SJSA1 (cell line): ENCODE data around the gene BTG4. TPM values are rescaled to one million over a fixed set of nuclear protein-coding genes. Genes with fewer than 3 reads are reported as not detected.

Source experiments
- DNase-seq, 2 experiments: peaks; one replicate each; pipeline ENCODE4 v3.0.0-alpha.2; 2015 to 2020; ENCODE audit warnings: low spot score in 2 of 2, low read depth in 1 of 2
- H3K27ac ChIP-seq: fragments of 250-450 bp; sonication (Bioruptor Pico); 2 replicates; pipeline ENCODE4 v1.5.1; 2020; ENCODE audit warnings: mild to moderate bottlenecking, moderate library complexity
- H3K27me3 ChIP-seq: fragments of 250-450 bp; sonication (Bioruptor Pico); replicated peaks from 2 replicates; pipeline ENCODE4 v1.5.1; 2020; ENCODE audit warnings: mild to moderate bottlenecking, moderate library complexity
- H3K36me3 ChIP-seq: fragments of 250-450 bp; sonication (Bioruptor Pico); 2 replicates; pipeline ENCODE4 v1.5.1; 2020; ENCODE audit warnings: mild to moderate bottlenecking
- H3K4me1 ChIP-seq: fragments of 250-450 bp; sonication (Bioruptor Pico); replicated peaks from 2 replicates; pipeline ENCODE4 v1.6.1; 2021; ENCODE audit warnings: mild to moderate bottlenecking
- H3K4me3 ChIP-seq: fragments of 250-450 bp; sonication (Bioruptor Pico); 2 replicates; pipeline ENCODE4 v1.5.1; 2020; ENCODE audit warnings: mild to moderate bottlenecking
- H3K9me3 ChIP-seq: fragments of 250-450 bp; sonication (Bioruptor Pico); replicated peaks from 2 replicates; pipeline ENCODE4 v1.5.1; 2020; ENCODE audit warnings: mild to moderate bottlenecking
- total RNA-seq: library from RNA; depleted of rRNA; stranded (reverse); fragments of >200 nt; shearing (Covaris generic); gene quantifications from 2 replicates; pipeline ENCODE4 v1.2.3, GENCODE V29; 2014; rRNA removed

BTG4 gene
- total RNA-seq = 2.4 TPM in 1 of 2 replicates, not detected in the other

DNA sequence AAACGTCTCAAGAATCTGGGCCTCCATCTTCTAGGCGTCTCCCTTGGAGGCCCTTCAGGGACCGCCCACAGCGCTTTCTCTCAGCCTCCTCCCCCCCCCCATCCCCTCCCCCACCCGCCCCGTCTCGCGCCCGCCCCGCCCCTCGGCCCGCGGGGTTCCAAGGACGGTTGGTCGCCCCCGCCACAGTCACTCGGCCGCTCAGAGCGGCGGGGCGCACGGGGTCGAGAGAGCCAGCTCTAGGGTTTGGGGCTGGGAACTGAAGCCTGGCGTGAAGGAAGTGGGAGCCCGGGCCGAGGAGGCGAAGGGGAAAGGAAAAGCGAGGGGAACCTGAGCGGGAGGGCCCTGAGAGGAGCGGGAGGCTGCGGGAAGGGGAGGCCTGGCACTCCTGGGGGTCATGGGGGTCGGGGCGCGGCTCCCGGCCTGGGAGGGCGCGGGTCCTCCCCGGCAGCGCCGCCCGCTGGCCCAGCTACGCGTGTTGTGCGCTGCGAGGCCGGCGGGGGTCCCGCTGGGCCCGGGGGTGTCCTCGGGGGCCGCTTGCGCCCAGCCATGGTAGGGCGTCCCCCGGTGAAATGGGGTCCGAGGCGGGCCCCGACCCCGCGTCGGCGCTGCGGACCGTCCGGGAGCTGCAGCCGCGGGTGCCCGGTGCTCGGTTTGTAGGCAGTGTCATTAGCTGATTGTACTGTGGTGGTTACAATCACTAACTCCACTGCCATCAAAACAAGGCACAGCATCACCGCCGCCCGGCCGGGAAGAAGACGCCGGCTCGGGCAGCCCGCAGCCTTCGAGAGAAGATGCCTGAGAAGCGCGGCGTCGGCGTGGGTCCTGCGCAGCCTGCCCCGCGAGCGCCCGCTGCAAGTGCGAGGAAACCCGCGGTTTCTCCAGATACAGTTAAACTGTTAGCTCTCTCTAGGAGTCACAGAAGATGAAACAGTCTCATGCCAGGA lies at the start of gene BTG4:
TSS of gene BTG4 (minus strand) at position 91 of the 944 bp plus-strand sequence. CDS start 13,610 bp downstream, outside the sequence.
- Histone ChIP-seq H3K4me3 (no peak within 1 kb of the TSS), H3K36me3 (no peaks in the 10 kb centered on the region), H3K27ac (no peak within 1 kb of the TSS), H3K27me3 (no peaks in the 10 kb centered on the region), H3K4me1 (peaks cover 4% of the 10 kb centered on the region; the same call in 1 of the 2 replicates), H3K9me3 (no peaks in the 10 kb centered on the region)
- no peak for DNase-seq

DNA sequence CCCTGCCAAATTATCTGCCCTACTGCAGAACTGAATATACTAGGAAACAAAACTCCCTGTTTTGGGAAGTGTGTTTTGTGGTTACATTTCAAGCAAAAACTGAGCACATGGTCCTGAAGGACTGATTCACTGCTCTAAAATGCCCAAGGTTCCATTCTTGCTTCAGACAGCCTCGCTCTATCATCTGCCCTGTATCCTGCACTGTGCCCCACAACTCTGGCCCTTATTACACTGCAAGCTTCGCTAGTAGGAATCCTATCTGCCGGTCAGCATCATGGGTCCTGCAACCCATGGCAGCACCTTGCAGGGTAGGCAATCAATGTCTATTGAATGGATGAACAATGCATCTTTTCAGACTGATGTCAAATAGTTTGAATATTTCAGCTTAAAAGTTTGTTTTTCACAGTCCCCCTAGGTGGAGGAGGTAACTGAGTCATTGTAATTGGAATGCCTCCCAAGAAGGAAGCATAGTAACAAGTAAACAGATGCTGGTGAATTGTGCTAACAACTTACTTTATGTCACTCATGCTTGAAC lies 49.7 kb upstream of the BTG4 start:
- Histone ChIP-seq H3K27ac (peak overlapping the region; percentile 97), H3K9me3 (no peaks in the 10 kb centered on the region), H3K4me3 (no peak overlapping the region), H3K4me1 (peaks cover 76% of the 10 kb centered on the region), H3K36me3 (peaks cover 47% of the 10 kb centered on the region), H3K27me3 (no peaks in the 10 kb centered on the region)
- DNase-seq = peak; percentile 73 to 78

DNA sequence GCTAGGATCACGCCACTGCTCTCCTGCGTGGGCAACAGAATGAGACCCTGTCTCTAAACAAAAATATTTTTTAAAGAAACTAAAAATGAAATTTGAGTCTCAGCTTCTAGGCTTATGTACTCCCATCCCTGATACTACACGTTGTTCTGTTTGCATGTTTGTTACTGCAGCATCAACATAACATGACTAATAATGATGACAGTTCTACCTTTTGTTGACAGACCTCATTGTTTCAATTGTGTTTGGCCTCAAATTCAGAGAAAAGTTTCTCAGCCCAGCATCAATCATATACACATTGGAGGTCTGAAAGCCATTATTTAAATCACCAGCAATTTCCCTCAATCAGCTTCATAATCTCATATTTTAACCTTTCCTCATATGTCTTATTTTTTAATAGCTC lies 49.1 kb upstream of the BTG4 start:
- Histone ChIP-seq H3K27ac (peak overlapping the region; percentile 97), H3K4me3 (no peak overlapping the region), H3K27me3 (no peaks in the 10 kb centered on the region), H3K4me1 (peaks cover 82% of the 10 kb centered on the region), H3K9me3 (no peaks in the 10 kb centered on the region), H3K36me3 (peaks cover 52% of the 10 kb centered on the region)
- DNase-seq = no peak

DNA sequence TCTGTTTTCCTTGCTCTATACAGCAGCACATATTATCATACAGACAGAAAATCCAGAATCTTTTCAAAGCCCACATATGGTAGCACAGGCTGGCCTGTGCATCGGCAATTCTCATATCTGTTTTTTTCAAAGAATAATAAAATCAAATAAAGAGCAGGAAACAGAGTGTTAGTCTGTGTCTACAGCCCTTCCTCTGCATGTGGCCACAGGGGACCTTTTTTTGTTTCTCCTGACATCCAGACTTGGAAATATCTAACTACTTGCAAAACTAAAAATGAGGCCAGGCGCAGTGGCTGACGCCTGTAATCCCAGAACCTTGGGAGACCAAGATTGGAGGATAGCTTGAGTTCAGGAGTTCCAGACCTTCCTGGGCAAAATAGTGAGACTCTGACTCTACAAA lies 48.6 kb upstream of the BTG4 start:
- Histone ChIP-seq H3K9me3 (no peaks in the 10 kb centered on the region), H3K27ac (peak overlapping the region; percentile 97), H3K4me1 (peaks cover 82% of the 10 kb centered on the region), H3K36me3 (peaks cover 57% of the 10 kb centered on the region), H3K4me3 (no peak overlapping the region), H3K27me3 (no peaks in the 10 kb centered on the region)
- DNase-seq = no peak

DNA sequence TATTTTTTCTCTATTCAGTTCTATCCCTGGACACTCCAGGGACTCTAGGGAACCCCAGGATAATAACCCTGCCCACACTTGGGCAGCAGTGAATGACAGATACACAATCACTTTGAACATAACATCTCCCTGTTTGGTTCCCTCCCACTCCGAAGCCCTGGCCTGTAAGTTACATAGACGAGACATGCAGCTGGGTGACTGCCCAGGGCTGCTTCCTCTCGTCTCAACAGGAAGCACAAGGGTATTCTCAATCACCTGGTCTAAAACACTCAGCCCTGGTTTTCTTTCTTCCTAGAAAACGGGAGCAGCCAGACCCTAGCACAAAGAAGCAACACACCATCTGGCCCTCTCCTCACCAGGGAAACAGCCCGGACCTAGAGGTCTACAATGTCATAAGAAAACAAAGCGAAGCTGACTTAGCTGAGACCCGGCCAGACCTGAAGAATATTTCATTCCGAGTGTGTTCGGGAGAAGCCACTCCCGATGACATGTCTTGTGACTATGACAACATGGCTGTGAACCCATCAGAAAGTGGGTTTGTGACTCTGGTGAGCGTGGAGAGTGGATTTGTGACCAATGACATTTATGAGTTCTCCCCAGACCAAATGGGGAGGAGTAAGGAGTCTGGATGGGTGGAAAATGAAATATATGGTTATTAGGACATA lies 47.7 kb upstream of the BTG4 start:
- no peak for DNase-seq
- no peak overlapping the region for H3K4me3 ChIP-seq
- H3K36me3 ChIP-seq = peaks cover 66% of the 10 kb centered on the region
- H3K27ac ChIP-seq = peak overlapping the region; percentile 97
- H3K4me1 ChIP-seq = peaks cover 81% of the 10 kb centered on the region
- H3K27me3 ChIP-seq = no peaks in the 10 kb centered on the region
- H3K9me3 ChIP-seq = no peaks in the 10 kb centered on the region

DNA sequence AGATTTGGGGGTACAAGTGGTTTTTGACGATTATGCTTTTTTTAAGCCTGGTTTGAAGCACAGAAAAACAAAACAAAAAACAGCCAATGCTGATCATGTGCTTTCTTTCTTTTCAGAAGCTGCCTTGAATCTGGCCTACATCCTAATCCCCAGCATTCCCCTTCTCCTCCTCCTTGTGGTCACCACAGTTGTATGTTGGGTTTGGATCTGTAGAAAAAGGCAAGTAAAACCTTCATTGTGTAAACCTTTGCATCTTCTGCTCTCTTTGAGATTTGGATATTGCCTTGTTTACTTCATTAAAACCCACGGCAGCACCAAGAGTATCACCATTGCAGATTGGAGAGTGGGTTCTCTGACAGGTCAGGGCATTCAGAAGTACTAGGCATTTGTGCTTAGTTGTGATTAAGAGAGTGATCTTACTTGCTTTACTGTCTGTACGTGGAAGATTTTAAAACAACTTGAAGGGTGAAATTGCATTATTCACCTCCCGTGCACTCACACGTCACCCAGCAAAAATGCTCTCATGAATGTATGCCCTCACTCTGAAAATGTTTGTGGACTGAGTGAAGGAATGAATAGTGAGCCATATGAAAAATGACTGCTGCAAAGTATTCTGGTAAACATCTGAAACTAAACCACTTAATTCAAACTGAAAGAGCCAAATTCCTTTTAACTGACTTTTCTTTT lies 45.4 kb upstream of the BTG4 start:
- Histone ChIP-seq H3K4me1 (peaks cover 76% of the 10 kb centered on the region), H3K36me3 (peaks cover 68% of the 10 kb centered on the region), H3K27me3 (no peaks in the 10 kb centered on the region), H3K4me3 (no peak overlapping the region), H3K27ac (peak overlapping the region; percentile 96), H3K9me3 (no peaks in the 10 kb centered on the region)
- DNase-seq = peak; percentile 75 to 93

DNA sequence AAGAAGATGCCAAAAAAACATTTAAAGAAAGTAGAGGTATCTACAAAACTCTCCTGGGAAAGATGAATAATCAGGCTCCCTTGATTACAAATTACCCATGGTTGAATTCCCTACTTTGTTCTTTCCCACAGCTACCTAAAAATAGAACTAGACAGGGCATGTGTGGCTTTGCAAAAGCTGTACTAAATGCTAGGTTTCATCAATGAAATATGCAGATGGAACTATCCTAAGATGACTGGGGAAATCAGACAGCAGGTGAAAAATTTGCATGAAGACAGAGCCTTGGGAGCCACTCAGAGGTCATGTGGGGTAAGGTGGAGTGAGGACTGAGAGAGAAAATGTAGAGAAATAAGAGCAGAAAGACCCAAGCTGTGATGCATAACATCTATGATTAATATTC lies 43.1 kb upstream of the BTG4 start:
- Histone ChIP-seq H3K4me3 (no peak overlapping the region), H3K27me3 (no peaks in the 10 kb centered on the region), H3K4me1 (peaks cover 53% of the 10 kb centered on the region), H3K27ac (no peak overlapping the region), H3K36me3 (peaks cover 58% of the 10 kb centered on the region), H3K9me3 (no peaks in the 10 kb centered on the region)
- DNase-seq = no peak

DNA sequence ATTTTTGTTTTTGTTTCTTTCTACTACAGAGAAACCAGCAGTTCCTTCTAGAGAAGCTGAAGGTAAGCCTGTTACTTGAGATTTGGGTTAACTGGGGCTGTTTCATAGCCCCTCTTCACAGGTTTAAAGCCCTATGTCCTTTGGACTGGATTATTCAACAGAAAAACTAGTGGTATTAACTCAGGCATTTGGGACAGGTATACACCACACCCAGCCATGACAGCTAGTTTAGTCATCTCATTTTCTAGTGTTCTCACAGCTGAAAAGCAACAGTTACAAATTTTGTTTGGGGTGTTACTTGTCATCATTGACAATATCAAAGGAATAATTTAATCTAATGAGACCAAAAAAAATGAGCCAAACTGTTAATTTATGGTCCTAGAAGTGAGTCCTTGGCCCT lies 42.3 kb upstream of the BTG4 start:
- peak overlapping the region; percentile 40 for H3K27ac ChIP-seq
- H3K4me1 ChIP-seq = peaks cover 46% of the 10 kb centered on the region
- no peak for DNase-seq
- peaks cover 57% of the 10 kb centered on the region for H3K36me3 ChIP-seq
- no peaks in the 10 kb centered on the region for H3K27me3 ChIP-seq
- no peak overlapping the region for H3K4me3 ChIP-seq
- no peaks in the 10 kb centered on the region for H3K9me3 ChIP-seq

DNA sequence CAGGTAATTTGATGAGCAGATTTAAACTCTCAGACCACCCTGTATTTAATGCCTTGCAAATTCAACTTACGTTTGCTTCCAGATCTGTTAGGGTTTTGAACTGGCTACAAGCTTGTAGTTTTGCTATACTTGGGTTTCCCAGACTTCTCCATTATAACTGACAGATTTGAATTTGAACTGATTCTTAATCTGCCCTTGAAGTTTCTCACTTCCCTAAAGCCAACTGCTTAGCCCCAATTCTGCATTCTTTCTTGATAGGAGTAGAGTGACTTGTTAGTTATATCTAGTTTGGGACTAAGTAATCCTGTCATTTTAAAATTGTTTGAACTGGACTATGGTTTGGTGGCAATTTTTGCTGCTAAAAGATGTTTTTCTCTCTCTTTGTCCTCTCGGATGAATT lies 38.1 kb upstream of the BTG4 start:
- DNase-seq = no peak
- no peaks in the 10 kb centered on the region for H3K27me3 ChIP-seq
- H3K4me1 ChIP-seq = peaks cover 12% of the 10 kb centered on the region
- H3K36me3 ChIP-seq = peaks cover 69% of the 10 kb centered on the region
- no peak overlapping the region for H3K4me3 ChIP-seq
- no peaks in the 10 kb centered on the region for H3K9me3 ChIP-seq
- no peak overlapping the region for H3K27ac ChIP-seq

DNA sequence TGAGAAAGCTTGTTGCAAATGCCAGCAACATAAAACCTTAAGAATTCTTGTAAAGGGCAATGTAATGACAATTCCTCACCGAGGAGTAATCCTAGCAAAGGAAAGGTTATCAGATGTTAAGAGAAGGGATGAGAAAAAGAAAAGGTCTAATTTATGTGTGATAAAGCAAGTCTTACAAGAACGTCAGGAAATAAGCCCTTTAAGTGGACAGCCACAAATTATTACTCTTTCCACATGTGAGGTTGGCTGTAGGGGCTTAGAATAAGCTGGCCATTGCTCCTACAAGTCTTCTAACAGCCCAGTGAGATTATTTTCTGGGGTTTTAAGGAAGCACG lies 37.6 kb upstream of the BTG4 start:
- H3K9me3 ChIP-seq = no peaks in the 10 kb centered on the region
- H3K27ac ChIP-seq = no peak overlapping the region
- H3K4me3 ChIP-seq = no peak overlapping the region
- no peaks in the 10 kb centered on the region for H3K27me3 ChIP-seq
- peaks cover 67% of the 10 kb centered on the region for H3K36me3 ChIP-seq
- peaks cover 8% of the 10 kb centered on the region for H3K4me1 ChIP-seq
- no peak for DNase-seq

DNA sequence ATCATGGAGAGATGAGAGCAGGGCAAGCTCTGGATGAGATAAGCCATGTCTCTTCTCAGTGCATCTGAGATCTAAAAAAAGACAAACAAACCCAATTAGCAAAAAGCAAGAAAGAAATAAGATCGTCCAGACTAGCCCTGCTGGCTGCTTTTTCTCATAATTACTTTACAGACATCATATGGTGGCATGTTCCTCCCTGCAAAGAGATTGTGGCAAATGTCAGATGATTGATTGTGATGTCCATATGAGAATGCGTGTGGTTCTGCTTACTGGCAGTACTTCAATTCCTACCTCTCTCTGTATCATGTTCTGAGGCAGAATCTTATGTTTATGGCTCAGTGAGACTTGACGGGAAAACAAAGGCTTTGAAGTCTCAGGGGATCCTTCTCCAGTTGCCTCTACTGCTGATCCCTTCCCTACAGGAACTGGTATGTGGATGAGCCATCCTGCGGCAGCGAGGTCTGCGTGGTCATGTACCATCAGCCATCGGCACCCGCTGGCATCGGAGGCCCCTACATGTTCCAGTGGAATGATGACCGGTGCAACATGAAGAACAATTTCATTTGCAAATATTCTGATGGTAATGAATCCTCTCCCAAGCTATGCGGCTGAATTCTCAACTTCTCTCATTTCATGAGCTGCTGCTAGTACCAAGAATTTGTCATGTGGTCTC lies 37.1 kb upstream of the BTG4 start:
- Histone ChIP-seq H3K36me3 (peaks cover 66% of the 10 kb centered on the region), H3K27ac (no peak overlapping the region), H3K4me3 (no peak overlapping the region), H3K9me3 (no peaks in the 10 kb centered on the region), H3K27me3 (no peaks in the 10 kb centered on the region), H3K4me1 (peaks cover 3% of the 10 kb centered on the region)
- no peak for DNase-seq

DNA sequence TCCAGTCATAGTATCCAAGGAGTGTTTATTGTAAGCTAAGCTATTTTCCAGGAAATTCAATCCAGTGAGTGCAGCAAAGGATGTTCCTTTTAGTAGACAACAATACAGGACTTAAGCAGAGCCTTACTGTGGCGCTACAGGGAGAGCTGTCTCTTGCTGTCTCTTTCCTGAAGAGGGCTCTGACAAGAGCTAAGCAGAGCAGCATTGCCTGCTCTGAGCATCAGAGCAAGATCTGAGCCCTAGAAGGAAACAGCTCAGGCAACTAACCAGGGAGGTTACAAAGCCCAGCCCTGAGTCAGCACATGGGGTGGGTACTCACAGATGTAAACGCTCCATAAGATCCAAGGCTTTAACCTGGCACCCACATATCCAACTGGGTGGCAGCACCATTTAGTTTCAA lies 36.3 kb upstream of the BTG4 start:
- no peaks in the 10 kb centered on the region for H3K4me1 ChIP-seq
- no peaks in the 10 kb centered on the region for H3K27me3 ChIP-seq
- no peak overlapping the region for H3K4me3 ChIP-seq
- no peak overlapping the region for H3K27ac ChIP-seq
- H3K36me3 ChIP-seq = peaks cover 67% of the 10 kb centered on the region
- H3K9me3 ChIP-seq = no peaks in the 10 kb centered on the region
- DNase-seq = no peak

DNA sequence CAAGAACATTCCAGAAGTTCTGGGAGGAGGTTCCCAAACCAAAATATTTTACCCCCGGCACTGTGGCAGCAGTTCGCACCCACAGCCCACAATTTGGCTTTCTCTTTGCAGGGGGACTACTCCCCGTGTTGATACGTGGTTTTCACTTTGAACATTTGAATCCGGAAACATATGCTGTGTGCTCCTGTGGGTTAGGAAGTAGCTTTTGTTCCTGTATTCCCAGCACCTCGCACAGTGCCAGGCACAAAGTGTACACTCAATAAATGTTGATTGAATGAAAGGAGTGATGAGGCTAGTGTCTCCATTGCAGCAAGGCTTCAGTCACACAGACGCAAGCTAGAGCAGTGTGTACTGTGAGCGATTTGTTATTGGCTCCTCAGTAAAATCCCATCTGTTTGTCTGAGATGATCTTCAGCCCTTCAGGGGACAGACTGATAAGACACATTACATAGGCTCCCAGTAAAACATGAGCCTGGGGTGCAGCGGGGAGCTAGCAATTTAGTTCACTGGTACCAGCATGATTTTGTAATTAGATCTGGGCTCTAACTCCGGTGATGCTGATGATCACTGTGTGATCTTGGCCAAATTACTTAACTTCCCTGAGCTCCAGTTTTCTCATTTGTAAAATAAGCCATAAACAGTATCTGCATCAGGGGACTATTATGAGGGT lies 30.6 kb upstream of the BTG4 start:
- H3K27me3 ChIP-seq = no peaks in the 10 kb centered on the region
- peaks cover 63% of the 10 kb centered on the region for H3K36me3 ChIP-seq
- no peak for DNase-seq
- H3K27ac ChIP-seq = no peak overlapping the region
- peaks cover 25% of the 10 kb centered on the region for H3K4me1 ChIP-seq
- H3K4me3 ChIP-seq = no peak overlapping the region
- H3K9me3 ChIP-seq = no peaks in the 10 kb centered on the region
